H1 (cell line): ENCODE results near the gene UGT1A7. TPM values are rescaled to one million over a fixed set of nuclear protein-coding genes. Genes with fewer than 3 reads are reported as not detected.

ENCODE experiments used
- CTCF ChIA-PET: fragments of 300-600 bp; sonication (Branson Sonifier 250); formaldehyde crosslinking; loops from one replicate; lab custom pipeline; 2021; ENCODE audit not compliant: partially characterized antibody; lab: Charles Lee
- POLR2A ChIA-PET: fragments of 300-600 bp; sonication (Branson Sonifier 250); formaldehyde crosslinking; loops from one replicate; lab custom pipeline; 2021; ENCODE audit warnings: inconsistent platforms; ENCODE audit not compliant: partially characterized antibody; lab: Charles Lee
- DNase-seq, 2 experiments: peaks; one replicate each; pipeline versions ENCODE4 v3.0.0 to v3.0.0-alpha.2; 2010 to 2022; ENCODE audit warnings: low spot score in 2 of 2, low read depth in 1 of 2, mixed read lengths in 1 of 2
- FAIRE-seq: peaks from 2 replicates; lab custom pipeline; 2011; peaks lifted over from hg19 to GRCh38; lab: Jason Lieb, UNC
- H2AFZ ChIP-seq: 2 replicates; pipeline ENCODE4 v1.8.1; 2012; ENCODE audit warnings: low read length, inconsistent platforms
- H2AK5ac ChIP-seq: 2 replicates; pipeline ENCODE4 v1.6.1; 2013; ENCODE audit warnings: low read depth, low read length
- H2BK120ac ChIP-seq: replicated peaks from 2 replicates; pipeline ENCODE3; 2013; ENCODE audit warnings: low read depth, low read length, inconsistent platforms
- H2BK12ac ChIP-seq: 2 replicates; pipeline ENCODE4 v1.6.1; 2013; ENCODE audit warnings: low read depth, low read length
- H2BK15ac ChIP-seq: 2 replicates; pipeline ENCODE4 v1.6.1; 2013; ENCODE audit warnings: low read length
- H2BK20ac ChIP-seq: 2 replicates; pipeline ENCODE4 v1.6.1; 2013; ENCODE audit warnings: low read length
- H2BK5ac ChIP-seq: 2 replicates; pipeline ENCODE4 v1.6.1; 2013; ENCODE audit warnings: low read depth, low read length
- H3K14ac ChIP-seq: 2 replicates; pipeline ENCODE4 v1.6.1; 2013; ENCODE audit warnings: inconsistent platforms; ENCODE audit not compliant: insufficient read length
- H3K18ac ChIP-seq: 2 replicates; pipeline ENCODE4 v1.6.1; 2013; ENCODE audit warnings: low read length; ENCODE audit errors: extremely low read depth
- H3K23ac ChIP-seq: 2 replicates; pipeline ENCODE4 v1.6.1; 2013; ENCODE audit warnings: inconsistent platforms; ENCODE audit not compliant: insufficient read length
- H3K23me2 ChIP-seq: 2 replicates; pipeline ENCODE4 v1.6.1; 2013; ENCODE audit warnings: low read depth, low read length
- H3K27ac ChIP-seq: 2 replicates; pipeline ENCODE4 v1.6.1; 2011; ENCODE audit warnings: low read depth, low read length, inconsistent platforms
- H3K27me3 ChIP-seq, 4 experiments: replicated peaks in 1 of 4; 1 replicate in 1 of 4; 2 replicates in 3 of 4; pipeline versions ENCODE4 v1.6.1 to v1.8.1; 2011 to 2013; ENCODE audit warnings: low read length in 3 of 4, mild to moderate bottlenecking in 3 of 4, inconsistent platforms in 2 of 4, mixed read lengths in 2 of 4, moderate library complexity in 1 of 4; ENCODE audit not compliant: control insufficient read depth in 3 of 4, insufficient read depth in 3 of 4; ENCODE audit errors: extremely low read depth in 1 of 4
- H3K36me3 ChIP-seq, 4 experiments: 2 replicates each; pipeline versions ENCODE4 v1.6.1 to v1.8.1; 2011 to 2013; ENCODE audit warnings: mild to moderate bottlenecking in 4 of 4, low read length in 3 of 4, moderate library complexity in 2 of 4, control low read depth in 1 of 4, inconsistent platforms in 1 of 4; ENCODE audit not compliant: insufficient read depth in 4 of 4, control insufficient read depth in 2 of 4
- H3K4ac ChIP-seq: replicated peaks from 2 replicates; pipeline ENCODE3; 2013; ENCODE audit warnings: low read length, low read depth, mixed read lengths, inconsistent platforms; ENCODE audit not compliant: insufficient read length
- H3K4me1 ChIP-seq, 4 experiments: replicated peaks in 1 of 4; 1 replicate in 1 of 4; 2 replicates in 3 of 4; pipeline versions ENCODE4 v1.6.1 to v1.8.1; 2011 to 2013; ENCODE audit warnings: low read length in 3 of 4, inconsistent platforms in 2 of 4, mixed read lengths in 1 of 4; ENCODE audit not compliant: insufficient read depth in 4 of 4, control insufficient read depth in 3 of 4
- H3K4me2 ChIP-seq, 2 experiments: 2 replicates each; pipeline versions ENCODE4 v1.6.1 to v1.8.1; 2011 to 2013; ENCODE audit warnings: low read depth in 2 of 2, low read length in 2 of 2, control low read depth in 1 of 2, inconsistent platforms in 1 of 2, mild to moderate bottlenecking in 1 of 2; ENCODE audit not compliant: insufficient read depth in 1 of 2
- H3K4me3 ChIP-seq, 4 experiments: fragments of 200-600, 300-600 bp in 1 of 4; sonication (generic), shearing (Covaris generic), sonication (Bioruptor Twin) in 1 of 4; 2 replicates each; pipeline versions ENCODE4 v1.5.1 to v1.8.1; 2011 to 2016; ENCODE audit warnings: low read length in 4 of 4, low read depth in 3 of 4, control low read depth in 2 of 4, inconsistent platforms in 2 of 4, mild to moderate bottlenecking in 2 of 4, mixed read lengths in 1 of 4, moderate library complexity in 1 of 4; ENCODE audit not compliant: insufficient read depth in 2 of 4; ENCODE audit errors: extremely low read depth in 1 of 4
- H3K56ac ChIP-seq: replicated peaks from 2 replicates; pipeline ENCODE3; 2013; ENCODE audit warnings: low read depth, mild to moderate bottlenecking, mixed read lengths, low read length, inconsistent platforms; ENCODE audit not compliant: insufficient read length
- H3K79me1 ChIP-seq: 2 replicates; pipeline ENCODE4 v1.6.1; 2013; ENCODE audit warnings: low read depth, low read length, control low read depth
- H3K79me2 ChIP-seq, 2 experiments: 2 replicates each; pipeline versions ENCODE4 v1.6.1 to v1.8.1; 2012 to 2013; ENCODE audit warnings: low read length in 2 of 2, mild to moderate bottlenecking in 2 of 2, inconsistent platforms in 1 of 2; ENCODE audit not compliant: insufficient read depth in 2 of 2, control insufficient read depth in 1 of 2
- H3K9ac ChIP-seq, 4 experiments: replicated peaks in 1 of 4; 1 replicate in 1 of 4; 2 replicates in 3 of 4; pipeline versions ENCODE4 v1.6.1 to v1.8.1; 2011 to 2013; ENCODE audit warnings: low read depth in 3 of 4, low read length in 3 of 4, control low read depth in 2 of 4, mild to moderate bottlenecking in 2 of 4, moderate library complexity in 2 of 4, inconsistent platforms in 1 of 4; ENCODE audit errors: extremely low read depth in 1 of 4
- H3K9me3 ChIP-seq, 2 experiments: 2 replicates each; pipeline versions ENCODE4 v1.6.1 to v1.8.1; 2012 to 2013; ENCODE audit warnings: mild to moderate bottlenecking in 2 of 2, moderate library complexity in 2 of 2, control low read depth in 1 of 2, inconsistent platforms in 1 of 2, low read depth in 1 of 2, low read length in 1 of 2, mixed read lengths in 1 of 2; ENCODE audit not compliant: insufficient read depth in 2 of 2
- H4K20me1 ChIP-seq, 2 experiments: replicated peaks in 1 of 2; 2 replicates each; pipeline versions ENCODE3 to v1.8.1; 2011 to 2013; ENCODE audit warnings: inconsistent platforms in 2 of 2, low read length in 2 of 2, mild to moderate bottlenecking in 1 of 2; ENCODE audit not compliant: insufficient read depth in 2 of 2, control insufficient read depth in 1 of 2
- H4K5ac ChIP-seq: 2 replicates; pipeline ENCODE4 v1.6.1; 2013; ENCODE audit warnings: low read length, low read depth, mixed read lengths, inconsistent platforms; ENCODE audit not compliant: insufficient read length
- H4K8ac ChIP-seq: 2 replicates; pipeline ENCODE4 v1.8.0; 2013; ENCODE audit warnings: mild to moderate bottlenecking, moderate library complexity, low read length, inconsistent platforms; ENCODE audit not compliant: insufficient read depth; ENCODE audit errors: extremely low read depth
- H4K91ac ChIP-seq: replicated peaks from 2 replicates; pipeline ENCODE3; 2013; ENCODE audit warnings: low read length, mixed read lengths, inconsistent platforms; ENCODE audit not compliant: insufficient read length
- ASH2L ChIP-seq: fragments of 200-600, 300-600 bp; sonication (generic); IDR thresholded peaks from one replicate; pipeline ENCODE4 v1.7.1; 2017; ENCODE audit warnings: low read length
- CBX8 ChIP-seq: fragments of 300-800, 300-1000 bp; sonication (generic); IDR thresholded peaks from 2 replicates; pipeline ENCODE4 v1.7.1; 2016; ENCODE audit warnings: low read depth, low read length, borderline replicate concordance
- CREB1 ChIP-seq: IDR thresholded peaks from 2 replicates; pipeline ENCODE4 v1.6.1; 2012; ENCODE audit warnings: inconsistent platforms
- E2F6 ChIP-seq: IDR thresholded peaks from 2 replicates; pipeline ENCODE4 v1.6.1; 2012; ENCODE audit warnings: inconsistent platforms
- JUND ChIP-seq: IDR thresholded peaks from 2 replicates; pipeline ENCODE4 v1.6.1; 2011; ENCODE audit warnings: mild to moderate bottlenecking, improper control_type of control experiment, low read length
- POLR2AphosphoS5 ChIP-seq: IDR thresholded peaks from 2 replicates; pipeline ENCODE4 v1.6.1; 2011; ENCODE audit warnings: low read depth, low read length
- TAF1 ChIP-seq: IDR thresholded peaks from 2 replicates; pipeline ENCODE4 v1.6.1; 2011; ENCODE audit warnings: mild to moderate bottlenecking, low read depth, low read length
- WGBS, 2 experiments: shearing (Covaris generic) in 1 of 2; methylation state at CpG; one replicate each; pipeline versions ENCODE4 v1.1.6 to v1.1.7; 2013 to 2015; ENCODE audit warnings: low lambda C conversion rate in 2 of 2, mixed read lengths in 2 of 2, inconsistent platforms in 1 of 2, low coverage in 1 of 2, missing lambda C conversion rate in 1 of 2; ENCODE audit not compliant: insufficient replicate concordance in 2 of 2, insufficient coverage in 1 of 2, insufficient read length in 1 of 2; ENCODE audit errors: extremely low coverage in 1 of 2, missing lambda C conversion rate in 1 of 2; 5-methylcytosine and 5-hydroxymethylcytosine counted together
- polyA plus RNA-seq, 7 experiments: library from polyadenylated mRNA; depleted of rRNA in 3 of 7; stranded (reverse) in 5 of 7; unstranded in 2 of 7; fragments of >200 nt in 5 of 7; fragments of 200-250 nt in 2 of 7; gene quantifications; 1 replicate in 5 of 7; 2 replicates in 1 of 7; 4 replicates in 1 of 7; pipeline versions ENCODE4 v1.2.1 to v1.2.3, GENCODE V29; 2011 to 2013; ENCODE audit warnings: missing spikeins in 2 of 7, mixed read lengths in 2 of 7
- total RNA-seq: library from RNA; stranded (reverse); fragmentation: NEBNext Ultra II Directional; extraction: Animal tissue kit (Norgen Biotek cat#: 25700); gene quantifications from 2 replicates; pipeline ENCODE4 v1.2.1, GENCODE V29; 2021
- TF ChIP-seq, protein P1 (sequence below): IDR thresholded peaks from 2 replicates; pipeline ENCODE4 v1.6.1; 2012; ENCODE audit warnings: low read length, inconsistent platforms

The UGT1A7 gene
- total and polyA plus RNA-seq, 2 of the 8 experiments (the other 6 are each of a cell fraction or from before 2014, with no cell fraction given), result not detected

DNA sequence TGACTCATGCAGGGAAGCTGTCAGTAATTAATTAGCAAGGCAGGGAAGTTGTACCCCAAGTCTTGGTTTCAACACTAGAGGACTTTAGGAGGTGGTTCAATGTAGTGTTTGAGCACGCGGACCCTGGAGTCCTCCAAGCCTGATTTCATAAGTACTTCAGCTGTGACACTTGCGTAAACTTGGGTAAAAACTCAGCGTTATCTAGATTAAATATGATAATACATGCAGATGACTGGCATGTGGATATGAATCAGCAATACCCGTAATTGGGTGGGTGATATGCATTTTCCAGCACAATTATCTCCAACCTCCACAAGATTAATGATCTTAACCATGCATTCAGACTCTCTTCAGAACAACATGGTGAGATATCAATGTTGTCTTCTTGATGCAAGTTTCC is 5.2 kb downstream of the UGT1A7 start:
- Histone ChIP-seq H3K9ac (no peak overlapping the region), H3K18ac (no peak overlapping the region), H3K79me1 (no peaks in the 10 kb centered on the region), H3K27me3 (no peaks in the 10 kb centered on the region), H3K9me3 (no peaks in the 10 kb centered on the region), H2AK5ac (no peak overlapping the region), H3K4ac (no peak overlapping the region), H3K56ac (no peak overlapping the region), H3K36me3 (no peaks in the 10 kb centered on the region), H4K91ac (no peak overlapping the region), H2BK20ac (no peak overlapping the region), H3K4me1 (peaks cover 0 to 7% (median 2%) of the 10 kb centered on the region in 4 experiments; a peak in 1 of 7 replicates), H3K14ac (no peak overlapping the region), H3K4me3 (no peak overlapping the region), H3K23me2 (peaks cover 2% of the 10 kb centered on the region; the same call in 1 of the 2 replicates), H2BK5ac (no peak overlapping the region), H4K20me1 (no peaks in the 10 kb centered on the region), H2BK120ac (no peak overlapping the region), H4K8ac (no peak overlapping the region), H3K4me2 (no peak overlapping the region), H3K79me2 (no peaks in the 10 kb centered on the region), H2AFZ (no peak overlapping the region), H4K5ac (no peak overlapping the region), H3K27ac (no peak overlapping the region), H2BK12ac (no peak overlapping the region), H3K23ac (no peak overlapping the region), H2BK15ac (no peak overlapping the region)
- no peak for DNase-seq
- 84% methylated on average over 5 of the region's 5 CpGs; no CpG with 5 or more reads in 1 of the 2 experiments for WGBS, 2 experiments
- no peak for FAIRE-seq
- TF ChIP-seq JUND (no peak), E2F6 (no peak), CBX8 (no peak), TAF1 (no peak), CREB1 (no peak), POLR2AphosphoS5 (no peak), ASH2L (no peak)
- TF ChIP-seq, protein P1, sequence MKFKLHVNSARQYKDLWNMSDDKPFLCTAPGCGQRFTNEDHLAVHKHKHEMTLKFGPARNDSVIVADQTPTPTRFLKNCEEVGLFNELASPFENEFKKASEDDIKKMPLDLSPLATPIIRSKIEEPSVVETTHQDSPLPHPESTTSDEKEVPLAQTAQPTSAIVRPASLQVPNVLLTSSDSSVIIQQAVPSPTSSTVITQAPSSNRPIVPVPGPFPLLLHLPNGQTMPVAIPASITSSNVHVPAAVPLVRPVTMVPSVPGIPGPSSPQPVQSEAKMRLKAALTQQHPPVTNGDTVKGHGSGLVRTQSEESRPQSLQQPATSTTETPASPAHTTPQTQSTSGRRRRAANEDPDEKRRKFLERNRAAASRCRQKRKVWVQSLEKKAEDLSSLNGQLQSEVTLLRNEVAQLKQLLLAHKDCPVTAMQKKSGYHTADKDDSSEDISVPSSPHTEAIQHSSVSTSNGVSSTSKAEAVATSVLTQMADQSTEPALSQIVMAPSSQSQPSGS, result no peak
- CTCF ChIA-PET, result no interaction called here
- POLR2A ChIA-PET, result no interaction called here
